Measurements from ENCODE around the gene CDK5RAP1.

The CDK5RAP1 gene

GRCh38 chr20:33339515-33340058, 61.7 kb downstream of the CDK5RAP1 start:
- no peak for TF ChIP-seq POLR2A (IDR thresholded peaks at IDR 0.05; ENCODE audit: low read depth, low read length)
- FAIRE-seq: no peak
- no peak for DNase-seq (ENCODE audit: insufficient read length, low spot score)

GRCh38 chr20:33338467-33339258, 62.7 kb downstream of the CDK5RAP1 start:
- FAIRE-seq (no peak), DNase-seq (ENCODE audit: insufficient read length, low spot score) (no peak)
- TF ChIP-seq POLR2A (IDR thresholded peaks at IDR 0.05; ENCODE audit: low read depth, low read length): no peak

- DNase-seq (ENCODE audit: insufficient read length, low spot score) (no peak), FAIRE-seq (no peak)
- no peak for TF ChIP-seq POLR2A (IDR thresholded peaks at IDR 0.05; ENCODE audit: low read depth, low read length)
Measured at GRCh38 chr20:33337531-33338165, 63.7 kb downstream of the CDK5RAP1 start.

GRCh38 chr20:33337119-33337518, 64.2 kb downstream of the CDK5RAP1 start:
- FAIRE-seq (no peak), DNase-seq (ENCODE audit: insufficient read length, low spot score) (no peak)
- no peak for TF ChIP-seq POLR2A (IDR thresholded peaks at IDR 0.05; ENCODE audit: low read depth, low read length)

- FAIRE-seq: no peak
- TF ChIP-seq POLR2A (IDR thresholded peaks at IDR 0.05; ENCODE audit: low read depth, low read length): no peak
- no peak for DNase-seq (ENCODE audit: insufficient read length, low spot score)
Measured at GRCh38 chr20:33336375-33336774, 64.9 kb downstream of the CDK5RAP1 start.

- FAIRE-seq (no peak), DNase-seq (ENCODE audit: insufficient read length, low spot score) (no peak)
- TF ChIP-seq POLR2A (IDR thresholded peaks at IDR 0.05; ENCODE audit: low read depth, low read length): no peak
Measured at GRCh38 chr20:33334111-33334510, 67.2 kb downstream of the CDK5RAP1 start.

GRCh38 chr20:33333616-33334015, 67.7 kb downstream of the CDK5RAP1 start:
- TF ChIP-seq POLR2A (IDR thresholded peaks at IDR 0.05; ENCODE audit: low read depth, low read length): no peak
- FAIRE-seq (no peak), DNase-seq (ENCODE audit: insufficient read length, low spot score) (no peak)

GRCh38 chr20:33332905-33333456, 68.3 kb downstream of the CDK5RAP1 start:
- TF ChIP-seq POLR2A (IDR thresholded peaks at IDR 0.05; ENCODE audit: low read depth, low read length): no peak
- FAIRE-seq: no peak
- no peak for DNase-seq (ENCODE audit: insufficient read length, low spot score)

GRCh38 chr20:33328157-33329137, 72.9 kb downstream of the CDK5RAP1 start:
- DNase-seq (ENCODE audit: insufficient read length, low spot score) (no peak), FAIRE-seq (no peak)
- no peak for TF ChIP-seq POLR2A (IDR thresholded peaks at IDR 0.05; ENCODE audit: low read depth, low read length)

- no peak for DNase-seq (ENCODE audit: insufficient read length, low spot score)
- TF ChIP-seq POLR2A (IDR thresholded peaks at IDR 0.05; ENCODE audit: low read depth, low read length): no peak
- FAIRE-seq: no peak
Measured at GRCh38 chr20:33325350-33325749, 76.0 kb downstream of the CDK5RAP1 start.

- TF ChIP-seq POLR2A (IDR thresholded peaks at IDR 0.05; ENCODE audit: low read depth, low read length): no peak
- DNase-seq (ENCODE audit: insufficient read length, low spot score) (no peak), FAIRE-seq (no peak)
Measured at GRCh38 chr20:33323236-33323635, 78.1 kb downstream of the CDK5RAP1 start.

GRCh38 chr20:33322456-33322855, 78.9 kb downstream of the CDK5RAP1 start:
- DNase-seq (ENCODE audit: insufficient read length, low spot score): no peak
- FAIRE-seq: no peak
- no peak for TF ChIP-seq POLR2A (IDR thresholded peaks at IDR 0.05; ENCODE audit: low read depth, low read length)

- TF ChIP-seq POLR2A (IDR thresholded peaks at IDR 0.05; ENCODE audit: low read depth, low read length): no peak
- FAIRE-seq (no peak), DNase-seq (ENCODE audit: insufficient read length, low spot score) (no peak)
Measured at GRCh38 chr20:33320006-33320405, 81.3 kb downstream of the CDK5RAP1 start.
